MM.1S (cell line): ENCODE measurements around the gene GPX6.

Experiments
- DNase-seq: peaks from one replicate; pipeline ENCODE4 v3.0.0-alpha.2; 2015
- H2AFZ ChIP-seq: fragments of 300-600 bp; sonication (generic); 2 replicates; pipeline ENCODE4 v1.6.0; 2016; ENCODE audit warnings: antibody characterized with exemption, low read length
- H3F3A ChIP-seq: fragments of 300-600 bp; sonication (generic); 2 replicates; pipeline ENCODE4 v1.6.1; 2016; ENCODE audit warnings: mild to moderate bottlenecking, antibody characterized with exemption, low read length, moderate library complexity, mixed read lengths; ENCODE audit not compliant: insufficient read depth
- H3K27ac ChIP-seq: fragments of 300-600 bp; sonication (generic); 2 replicates; pipeline ENCODE4 v1.5.1; 2016; ENCODE audit warnings: mild to moderate bottlenecking, low read length
- H3K27me3 ChIP-seq: fragments of 300-600 bp; sonication (generic); replicated peaks from 2 replicates; pipeline ENCODE4 v1.6.0; 2016; ENCODE audit warnings: low read length; ENCODE audit not compliant: insufficient read depth
- H3K36me3 ChIP-seq: fragments of 300-600 bp; sonication (generic); replicated peaks from 2 replicates; pipeline ENCODE4 v1.6.1; 2016; ENCODE audit warnings: mild to moderate bottlenecking, low read length, mixed read lengths; ENCODE audit not compliant: insufficient read depth
- H3K4me1 ChIP-seq: fragments of 300-600 bp; sonication (generic); 2 replicates; pipeline ENCODE4 v1.6.1; 2016; ENCODE audit warnings: low read length, mixed read lengths
- H3K4me2 ChIP-seq: fragments of 300-600 bp; sonication (generic); 2 replicates; pipeline ENCODE4 v1.6.0; 2016; ENCODE audit warnings: low read depth, low read length
- H3K4me3 ChIP-seq: fragments of 300-600 bp; sonication (generic); 2 replicates; pipeline ENCODE4 v1.5.1; 2016; ENCODE audit warnings: low read length, mixed read lengths
- H3K79me2 ChIP-seq: fragments of 300-600 bp; sonication (generic); 2 replicates; pipeline ENCODE4 v1.6.1; 2016; ENCODE audit warnings: mixed run types, low read length, mixed read lengths
- H3K9ac ChIP-seq: fragments of 300-600 bp; sonication (generic); 2 replicates; pipeline ENCODE4 v1.6.1; 2016; ENCODE audit warnings: low read length, mixed read lengths
- H3K9me2 ChIP-seq: fragments of 300-600 bp; sonication (generic); replicated peaks from 2 replicates; pipeline ENCODE4 v1.6.1; 2016; ENCODE audit warnings: mild to moderate bottlenecking, low read length, mixed read lengths; ENCODE audit not compliant: insufficient read depth
- H3K9me3 ChIP-seq: fragments of 300-600 bp; sonication (generic); replicated peaks from 2 replicates; pipeline ENCODE4 v1.6.1; 2016; ENCODE audit warnings: mild to moderate bottlenecking, low read length, mixed read lengths; ENCODE audit not compliant: insufficient read depth
- H4K20me1 ChIP-seq: fragments of 300-600 bp; sonication (generic); 2 replicates; pipeline ENCODE4 v1.6.1; 2016; ENCODE audit warnings: mild to moderate bottlenecking, low read length, moderate library complexity, mixed read lengths; ENCODE audit not compliant: insufficient read depth
- CTCF ChIP-seq: fragments of 300-600 bp; sonication (generic); IDR thresholded peaks from 2 replicates; pipeline ENCODE4 v1.5.1; 2016; ENCODE audit warnings: antibody characterized with exemption, low read length, mixed read lengths
- EZH2 ChIP-seq: fragments of 300-600 bp; sonication (generic); optimal IDR thresholded peaks from 2 replicates; pipeline ENCODE3; 2017; ENCODE audit warnings: low read depth, mild to moderate bottlenecking, antibody characterized with exemption, low read length, mixed read lengths
- EZH2phosphoT487 ChIP-seq: fragments of 300-600 bp; sonication (generic); IDR thresholded peaks from 2 replicates; pipeline ENCODE4 v1.6.1; 2018; ENCODE audit warnings: antibody characterized with exemption, low read length

Gene GPX6

GRCh38 chr6:28555136-28555535 lies 39.5 kb upstream of the GPX6 start:
- Histone ChIP-seq H3K27me3 (no peaks in the 10 kb centered on the region), H3K27ac (no peak overlapping the region), H3K4me1 (no peaks in the 10 kb centered on the region), H2AFZ (no peak overlapping the region), H3K36me3 (no peaks in the 10 kb centered on the region), H3K9ac (no peak overlapping the region), H3K9me2 (no peaks in the 10 kb centered on the region), H3K79me2 (no peaks in the 10 kb centered on the region), H3K9me3 (no peaks in the 10 kb centered on the region), H4K20me1 (no peaks in the 10 kb centered on the region), H3F3A (no peaks in the 10 kb centered on the region), H3K4me3 (no peak overlapping the region), H3K4me2 (no peak overlapping the region)
- no peak for DNase-seq
- TF ChIP-seq EZH2phosphoT487: no peak
- TF ChIP-seq EZH2: no peak
- no peak for TF ChIP-seq CTCF

- no peaks in the 10 kb centered on the region for H3K9me3 ChIP-seq
- DNase-seq: no peak
- no peaks in the 10 kb centered on the region for H3K4me1 ChIP-seq
- no peaks in the 10 kb centered on the region for H3K36me3 ChIP-seq
- no peak overlapping the region for H3K9ac ChIP-seq
- H4K20me1 ChIP-seq: no peaks in the 10 kb centered on the region
- H3K27me3 ChIP-seq: no peaks in the 10 kb centered on the region
- H3K4me3 ChIP-seq: no peak overlapping the region
- H2AFZ ChIP-seq: no peak overlapping the region
- H3K27ac ChIP-seq: no peak overlapping the region
- H3K9me2 ChIP-seq: no peaks in the 10 kb centered on the region
- H3K4me2 ChIP-seq: no peak overlapping the region
- H3K79me2 ChIP-seq: no peaks in the 10 kb centered on the region
- TF ChIP-seq EZH2: no peak
- TF ChIP-seq CTCF: no peak
- TF ChIP-seq EZH2phosphoT487: no peak
- H3F3A ChIP-seq: no peaks in the 10 kb centered on the region
Observed at GRCh38 chr6:28553986-28554881, 38.6 kb upstream of the GPX6 start.

DNA sequence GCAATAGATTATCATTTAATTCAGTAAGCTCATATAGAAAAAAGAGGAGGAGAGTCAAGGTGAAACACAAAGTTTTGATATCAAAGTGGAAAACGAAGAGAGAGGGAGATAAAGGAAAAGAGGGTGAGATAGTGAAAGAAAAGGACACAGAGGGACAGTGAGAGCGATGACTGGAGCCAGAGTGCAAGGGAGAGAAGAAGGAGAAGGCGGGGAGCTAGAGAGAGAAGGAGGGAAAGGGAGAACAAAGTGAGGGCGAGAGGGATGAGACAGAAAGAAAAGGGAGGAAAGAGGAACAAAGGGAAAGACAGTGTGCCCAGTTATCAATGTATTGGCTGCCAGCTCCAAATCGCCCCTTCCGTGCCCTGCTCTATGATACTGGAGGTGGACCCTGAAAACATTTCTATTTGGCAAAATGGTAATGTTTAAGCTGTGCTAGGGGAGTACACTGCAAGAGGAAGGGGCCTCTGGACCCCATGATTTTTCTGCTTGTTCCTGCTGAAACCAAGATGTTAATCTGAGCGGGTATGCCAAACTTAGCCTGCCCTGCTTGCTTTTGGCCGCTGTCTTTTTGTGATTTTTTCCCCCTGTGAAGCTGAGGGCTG lies 37.9 kb upstream of the GPX6 start:
- Histone ChIP-seq H3K79me2 (no peaks in the 10 kb centered on the region), H4K20me1 (no peaks in the 10 kb centered on the region), H3K4me1 (no peaks in the 10 kb centered on the region), H3K36me3 (no peaks in the 10 kb centered on the region), H3K9me2 (no peaks in the 10 kb centered on the region), H3K27me3 (no peaks in the 10 kb centered on the region), H3F3A (no peaks in the 10 kb centered on the region), H3K9me3 (no peaks in the 10 kb centered on the region), H3K27ac (no peak overlapping the region), H3K4me3 (no peak overlapping the region), H3K4me2 (no peak overlapping the region), H3K9ac (no peak overlapping the region), H2AFZ (no peak overlapping the region)
- DNase-seq: no peak
- no peak for TF ChIP-seq EZH2
- no peak for TF ChIP-seq CTCF
